Measurements from ENCODE around the gene DUSP28.

DNA sequence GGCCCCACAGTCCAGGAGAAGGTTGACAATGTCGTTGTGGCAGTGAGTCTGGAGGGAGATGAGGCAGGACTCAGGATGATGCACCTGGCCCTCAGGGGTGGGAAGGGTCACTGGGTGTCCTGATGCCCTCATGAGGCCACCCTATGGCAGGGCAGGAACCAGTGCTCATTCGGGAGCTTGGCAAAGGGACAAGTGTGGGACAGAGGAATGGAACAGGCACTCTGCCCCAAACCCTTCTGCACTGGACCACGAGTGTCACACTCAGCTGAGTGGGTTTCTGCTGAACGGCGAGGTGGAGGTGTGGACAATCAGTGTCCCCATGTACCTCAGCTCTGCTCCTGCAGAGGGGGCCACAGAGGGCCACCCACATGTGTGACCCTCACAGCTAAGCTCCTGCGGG, 34.4 kb upstream of the DUSP28 start:
- TF ChIP-seq CTCF (conservative IDR thresholded peaks at IDR 0.05) (no peak), EZH2 (IDR thresholded peaks at IDR 0.05; ENCODE audit: low read depth) (no peak)
